BLaER1 (cell line): ENCODE data around the gene PPP1R2.

ENCODE experiments used
- H3K27ac ChIP-seq: shearing (Covaris generic); formaldehyde crosslinking; 2 replicates; pipeline ENCODE4 v1.8.1; 2022
- H3K27me3 ChIP-seq: shearing (Covaris generic); formaldehyde crosslinking; 2 replicates; pipeline ENCODE4 v1.8.1; 2022
- H3K36me3 ChIP-seq: shearing (Covaris generic); formaldehyde crosslinking; 2 replicates; pipeline ENCODE4 v1.8.1; 2022
- H3K4me1 ChIP-seq: shearing (Covaris generic); formaldehyde crosslinking; 2 replicates; pipeline ENCODE4 v1.8.1; 2022
- H3K4me2 ChIP-seq: shearing (Covaris generic); formaldehyde crosslinking; 2 replicates; pipeline ENCODE4 v1.8.1; 2022
- H3K4me3 ChIP-seq: shearing (Covaris generic); formaldehyde crosslinking; 2 replicates; pipeline ENCODE4 v1.8.1; 2022
- H3K9ac ChIP-seq: shearing (Covaris generic); formaldehyde crosslinking; 2 replicates; pipeline ENCODE4 v1.8.1; 2022
- H3K9me3 ChIP-seq: shearing (Covaris generic); formaldehyde crosslinking; 2 replicates; pipeline ENCODE4 v1.8.1; 2022
- H4K20me1 ChIP-seq: shearing (Covaris generic); formaldehyde crosslinking; 2 replicates; pipeline ENCODE4 v1.8.1; 2022
- Cebpa-rat ChIP-seq: shearing (Covaris generic); IDR thresholded peaks from 2 replicates; pipeline ENCODE4 v1.8.1; 2022

PPP1R2 gene

GRCh38 chr3:195542316-195542697 is 818 bp downstream of the PPP1R2 start:
- Histone ChIP-seq H3K9me3 (no peaks in the 10 kb centered on the region), H3K27me3 (peaks cover 12% of the 10 kb centered on the region; the same call in 1 of the 2 replicates), H3K9ac (peak overlapping the region; percentile 96), H3K4me3 (peak overlapping the region; percentile 94), H3K27ac (peak overlapping the region; percentile 94), H3K36me3 (no peaks in the 10 kb centered on the region), H4K20me1 (peaks cover 54% of the 10 kb centered on the region), H3K4me2 (peak overlapping the region; percentile 78), H3K4me1 (peaks cover 75% of the 10 kb centered on the region)
- no peak for TF ChIP-seq Cebpa-rat

GRCh38 chr3:195540511-195540910 is 2.6 kb downstream of the PPP1R2 start:
- Histone ChIP-seq H3K9ac (no peak overlapping the region), H3K36me3 (no peaks in the 10 kb centered on the region), H4K20me1 (peaks cover 68% of the 10 kb centered on the region), H3K27ac (no peak overlapping the region), H3K9me3 (no peaks in the 10 kb centered on the region), H3K27me3 (peaks cover 12% of the 10 kb centered on the region; the same call in 1 of the 2 replicates), H3K4me2 (peak overlapping the region; percentile 78), H3K4me3 (no peak overlapping the region), H3K4me1 (peaks cover 63% of the 10 kb centered on the region)
- no peak for TF ChIP-seq Cebpa-rat

GRCh38 chr3:195540027-195540426 is 3.1 kb downstream of the PPP1R2 start:
- peak overlapping the region; percentile 78 for H3K4me2 ChIP-seq
- peaks cover 58% of the 10 kb centered on the region for H3K4me1 ChIP-seq
- no peak overlapping the region for H3K4me3 ChIP-seq
- H3K27me3 ChIP-seq, result peaks cover 12% of the 10 kb centered on the region; the same call in 1 of the 2 replicates
- H4K20me1 ChIP-seq, result peaks cover 73% of the 10 kb centered on the region
- H3K9me3 ChIP-seq, result no peaks in the 10 kb centered on the region
- H3K27ac ChIP-seq, result no peak overlapping the region
- H3K36me3 ChIP-seq, result peaks cover 4% of the 10 kb centered on the region
- TF ChIP-seq Cebpa-rat, result no peak
- H3K9ac ChIP-seq, result no peak overlapping the region

- Histone ChIP-seq H3K4me2 (peak overlapping the region; percentile 38; the same call in 1 of the 2 replicates), H3K9me3 (no peaks in the 10 kb centered on the region), H4K20me1 (peaks cover 78% of the 10 kb centered on the region), H3K9ac (no peak overlapping the region), H3K27me3 (peaks cover 9% of the 10 kb centered on the region; the same call in 1 of the 2 replicates), H3K27ac (no peak overlapping the region), H3K36me3 (peaks cover 6% of the 10 kb centered on the region), H3K4me1 (peaks cover 52% of the 10 kb centered on the region), H3K4me3 (no peak overlapping the region)
- no peak for TF ChIP-seq Cebpa-rat
Measured at GRCh38 chr3:195539479-195539878, 3.6 kb downstream of the PPP1R2 start.

GRCh38 chr3:195537995-195538394 is 5.1 kb downstream of the PPP1R2 start:
- TF ChIP-seq Cebpa-rat, result no peak
- Histone ChIP-seq H3K9ac (no peak overlapping the region), H3K36me3 (peaks cover 11% of the 10 kb centered on the region), H3K4me1 (peaks cover 42% of the 10 kb centered on the region), H3K27ac (no peak overlapping the region), H3K9me3 (no peaks in the 10 kb centered on the region), H3K27me3 (no peaks in the 10 kb centered on the region), H4K20me1 (peaks cover 93% of the 10 kb centered on the region), H3K4me2 (peak overlapping the region; percentile 61), H3K4me3 (no peak overlapping the region)

- no peak for TF ChIP-seq Cebpa-rat
- peaks cover 96% of the 10 kb centered on the region for H4K20me1 ChIP-seq
- no peaks in the 10 kb centered on the region for H3K27me3 ChIP-seq
- H3K27ac ChIP-seq, result no peak overlapping the region
- no peak overlapping the region for H3K4me3 ChIP-seq
- H3K4me1 ChIP-seq, result peaks cover 24% of the 10 kb centered on the region
- peaks cover 11% of the 10 kb centered on the region for H3K36me3 ChIP-seq
- H3K4me2 ChIP-seq, result no peak overlapping the region
- H3K9me3 ChIP-seq, result no peaks in the 10 kb centered on the region
- no peak overlapping the region for H3K9ac ChIP-seq
Measured at GRCh38 chr3:195535293-195535692, 7.8 kb downstream of the PPP1R2 start.

- Histone ChIP-seq H3K4me3 (no peak overlapping the region), H3K9ac (no peak overlapping the region), H3K36me3 (peaks cover 22% of the 10 kb centered on the region), H4K20me1 (peaks cover 79% of the 10 kb centered on the region), H3K27me3 (no peaks in the 10 kb centered on the region), H3K27ac (no peak overlapping the region), H3K9me3 (no peaks in the 10 kb centered on the region), H3K4me1 (peaks cover 3% of the 10 kb centered on the region), H3K4me2 (no peak overlapping the region)
- no peak for TF ChIP-seq Cebpa-rat
Measured at GRCh38 chr3:195532834-195533233, 10.3 kb downstream of the PPP1R2 start.

- Histone ChIP-seq H3K27ac (no peak overlapping the region), H3K27me3 (no peaks in the 10 kb centered on the region), H3K4me2 (no peak overlapping the region), H3K4me3 (no peak overlapping the region), H3K9me3 (no peaks in the 10 kb centered on the region), H4K20me1 (peaks cover 78% of the 10 kb centered on the region), H3K9ac (no peak overlapping the region), H3K4me1 (no peaks in the 10 kb centered on the region), H3K36me3 (peaks cover 25% of the 10 kb centered on the region)
- TF ChIP-seq Cebpa-rat, result no peak
Measured at GRCh38 chr3:195532345-195532744, 10.8 kb downstream of the PPP1R2 start.

GRCh38 chr3:195531683-195532082 is 11.4 kb downstream of the PPP1R2 start:
- H3K9me3 ChIP-seq, result no peaks in the 10 kb centered on the region
- no peak overlapping the region for H3K4me3 ChIP-seq
- no peaks in the 10 kb centered on the region for H3K27me3 ChIP-seq
- H3K36me3 ChIP-seq, result peaks cover 29% of the 10 kb centered on the region
- H3K4me2 ChIP-seq, result no peak overlapping the region
- peaks cover 78% of the 10 kb centered on the region for H4K20me1 ChIP-seq
- no peak overlapping the region for H3K9ac ChIP-seq
- no peak for TF ChIP-seq Cebpa-rat
- H3K27ac ChIP-seq, result no peak overlapping the region
- H3K4me1 ChIP-seq, result no peaks in the 10 kb centered on the region

GRCh38 chr3:195526492-195526891 is 16.6 kb downstream of the PPP1R2 start:
- Histone ChIP-seq H3K4me1 (no peaks in the 10 kb centered on the region), H3K27me3 (no peaks in the 10 kb centered on the region), H3K9me3 (no peaks in the 10 kb centered on the region), H3K9ac (no peak overlapping the region), H3K27ac (no peak overlapping the region), H3K4me2 (no peak overlapping the region), H4K20me1 (peaks cover 40% of the 10 kb centered on the region), H3K36me3 (peaks cover 42% of the 10 kb centered on the region), H3K4me3 (no peak overlapping the region)
- TF ChIP-seq Cebpa-rat, result no peak
